ENCODE measurements around the gene PLEKHO2. TPM values are rescaled to one million over a fixed set of nuclear protein-coding genes. Genes with fewer than 3 reads are reported as not detected.

PLEKHO2 gene
- total RNA-seq, 1 experiment from 2014 or later, result 2.0 TPM

DNA sequence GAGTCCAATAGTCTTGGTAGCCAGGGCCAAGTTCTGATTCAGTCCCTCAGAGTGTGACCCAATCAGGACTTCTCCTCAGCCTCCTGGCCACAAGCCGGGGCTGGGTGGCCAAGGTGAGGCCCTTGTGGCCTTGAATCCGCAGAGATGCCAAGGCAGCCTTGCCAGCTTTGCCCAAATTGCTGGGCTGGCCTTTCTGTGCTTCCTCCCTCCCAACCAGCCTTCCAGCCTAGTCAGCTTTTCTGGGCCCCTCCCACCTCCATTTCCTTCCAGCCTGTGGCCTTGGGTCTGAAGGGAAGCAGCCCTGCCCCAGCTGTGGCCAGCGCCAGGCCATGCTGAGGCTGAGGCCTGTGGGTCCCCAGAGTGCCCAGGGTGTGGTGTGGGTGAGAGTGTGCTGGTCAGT is 35.7 kb downstream of the PLEKHO2 start:
- DNase-seq (ENCODE audit: unreplicated experiment), result no peak
- POLR2A ChIA-PET, result interaction anchor here (1.4 kb wide), 1 partner anchor 10 kb away, joined by 3 read pairs; no protein-coding TSS in a partner anchor
- no peaks in the 10 kb centered on the region for H3K36me3 Mint-ChIP-seq (ENCODE audit: insufficient read depth, unreplicated experiment)
- no peak overlapping the region for H3K27ac Mint-ChIP-seq (ENCODE audit: low read depth, unreplicated experiment)
- intact Hi-C loops (cut with micrococcal nuclease), result no loop called here
- CTCF ChIA-PET, result interaction anchor here (0.6 kb wide), 1 partner anchor 40 kb away, joined by 3 read pairs; no protein-coding TSS in a partner anchor
- H3K4me3 Mint-ChIP-seq (ENCODE audit: unreplicated experiment), result no peak overlapping the region
- H3K27me3 Mint-ChIP-seq (ENCODE audit: insufficient read depth, unreplicated experiment), result no peaks in the 10 kb centered on the region
- H3K9me3 Mint-ChIP-seq (ENCODE audit: unreplicated experiment), result no peaks in the 10 kb centered on the region
- BruUV-seq (replicated peaks), result no TSS peak
- TF ChIP-seq, protein P1, sequence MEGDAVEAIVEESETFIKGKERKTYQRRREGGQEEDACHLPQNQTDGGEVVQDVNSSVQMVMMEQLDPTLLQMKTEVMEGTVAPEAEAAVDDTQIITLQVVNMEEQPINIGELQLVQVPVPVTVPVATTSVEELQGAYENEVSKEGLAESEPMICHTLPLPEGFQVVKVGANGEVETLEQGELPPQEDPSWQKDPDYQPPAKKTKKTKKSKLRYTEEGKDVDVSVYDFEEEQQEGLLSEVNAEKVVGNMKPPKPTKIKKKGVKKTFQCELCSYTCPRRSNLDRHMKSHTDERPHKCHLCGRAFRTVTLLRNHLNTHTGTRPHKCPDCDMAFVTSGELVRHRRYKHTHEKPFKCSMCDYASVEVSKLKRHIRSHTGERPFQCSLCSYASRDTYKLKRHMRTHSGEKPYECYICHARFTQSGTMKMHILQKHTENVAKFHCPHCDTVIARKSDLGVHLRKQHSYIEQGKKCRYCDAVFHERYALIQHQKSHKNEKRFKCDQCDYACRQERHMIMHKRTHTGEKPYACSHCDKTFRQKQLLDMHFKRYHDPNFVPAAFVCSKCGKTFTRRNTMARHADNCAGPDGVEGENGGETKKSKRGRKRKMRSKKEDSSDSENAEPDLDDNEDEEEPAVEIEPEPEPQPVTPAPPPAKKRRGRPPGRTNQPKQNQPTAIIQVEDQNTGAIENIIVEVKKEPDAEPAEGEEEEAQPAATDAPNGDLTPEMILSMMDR (IDR thresholded peaks at IDR 0.05; ENCODE audit: unreplicated experiment), result no peak
- H3K4me1 Mint-ChIP-seq (ENCODE audit: insufficient read depth, unreplicated experiment), result no peaks in the 10 kb centered on the region

GRCh38 chr15:64878705-64879104 is 37.0 kb downstream of the PLEKHO2 start:
- H3K27ac Mint-ChIP-seq (ENCODE audit: low read depth, unreplicated experiment), result no peak overlapping the region
- no peak for DNase-seq (ENCODE audit: unreplicated experiment)
- no peaks in the 10 kb centered on the region for H3K9me3 Mint-ChIP-seq (ENCODE audit: unreplicated experiment)
- ChIA-PET CTCF (interaction anchor here (0.7 kb wide), 1 partner anchor 8 kb away, joined by 3 read pairs; no protein-coding TSS in a partner anchor), POLR2A (no interaction called here)
- H3K36me3 Mint-ChIP-seq (ENCODE audit: insufficient read depth, unreplicated experiment), result no peaks in the 10 kb centered on the region
- BruUV-seq (replicated peaks), result no TSS peak
- H3K4me1 Mint-ChIP-seq (ENCODE audit: insufficient read depth, unreplicated experiment), result peaks cover 4% of the 10 kb centered on the region
- intact Hi-C loops (cut with micrococcal nuclease), result no loop called here
- TF ChIP-seq, protein P1 (IDR thresholded peaks at IDR 0.05; ENCODE audit: unreplicated experiment), result no peak
- no peak overlapping the region for H3K4me3 Mint-ChIP-seq (ENCODE audit: unreplicated experiment)
- H3K27me3 Mint-ChIP-seq (ENCODE audit: insufficient read depth, unreplicated experiment), result no peaks in the 10 kb centered on the region

GRCh38 chr15:64883100-64883581 is 41.4 kb downstream of the PLEKHO2 start:
- TF ChIP-seq, protein P1 (IDR thresholded peaks at IDR 0.05; ENCODE audit: unreplicated experiment), result no peak
- DNase-seq (ENCODE audit: unreplicated experiment), result no peak
- Mint-ChIP-seq H3K27me3 (ENCODE audit: insufficient read depth, unreplicated experiment) (no peaks in the 10 kb centered on the region), H3K9me3 (ENCODE audit: unreplicated experiment) (no peaks in the 10 kb centered on the region), H3K4me3 (ENCODE audit: unreplicated experiment) (no peak overlapping the region), H3K36me3 (ENCODE audit: insufficient read depth, unreplicated experiment) (no peaks in the 10 kb centered on the region), H3K4me1 (ENCODE audit: insufficient read depth, unreplicated experiment) (peaks cover 9% of the 10 kb centered on the region), H3K27ac (ENCODE audit: low read depth, unreplicated experiment) (no peak overlapping the region)
- no TSS peak for BruUV-seq (replicated peaks)
- ChIA-PET CTCF (no interaction called here), POLR2A (interaction anchor here (0.7 kb wide), 1 partner anchor 308 kb away, joined by 3 read pairs; no protein-coding TSS in a partner anchor)
- intact Hi-C loops (cut with micrococcal nuclease), result no loop called here

GRCh38 chr15:64883997-64884511 is 42.3 kb downstream of the PLEKHO2 start:
- POLR2A ChIA-PET, result no interaction called here
- intact Hi-C loops (cut with micrococcal nuclease), result no loop called here
- TF ChIP-seq, protein P1 (IDR thresholded peaks at IDR 0.05; ENCODE audit: unreplicated experiment), result no peak
- CTCF ChIA-PET, result no interaction called here
- Mint-ChIP-seq H3K9me3 (ENCODE audit: unreplicated experiment) (no peaks in the 10 kb centered on the region), H3K4me1 (ENCODE audit: insufficient read depth, unreplicated experiment) (peaks cover 9% of the 10 kb centered on the region), H3K4me3 (ENCODE audit: unreplicated experiment) (no peak overlapping the region), H3K36me3 (ENCODE audit: insufficient read depth, unreplicated experiment) (no peaks in the 10 kb centered on the region), H3K27ac (ENCODE audit: low read depth, unreplicated experiment) (no peak overlapping the region), H3K27me3 (ENCODE audit: insufficient read depth, unreplicated experiment) (no peaks in the 10 kb centered on the region)
- peak; percentile 79 for DNase-seq (ENCODE audit: unreplicated experiment)
- BruUV-seq (replicated peaks), result no TSS peak

Data from MCF 10A (cell line).